Measurements from ENCODE around the gene PIEZO2. TPM values are rescaled to one million over a fixed set of nuclear protein-coding genes. Genes with fewer than 3 reads are reported as not detected.

Gene PIEZO2
- total RNA-seq, 4 donors from 2014 or later = 0.18 to 3.0 (median 0.21) TPM

DNA sequence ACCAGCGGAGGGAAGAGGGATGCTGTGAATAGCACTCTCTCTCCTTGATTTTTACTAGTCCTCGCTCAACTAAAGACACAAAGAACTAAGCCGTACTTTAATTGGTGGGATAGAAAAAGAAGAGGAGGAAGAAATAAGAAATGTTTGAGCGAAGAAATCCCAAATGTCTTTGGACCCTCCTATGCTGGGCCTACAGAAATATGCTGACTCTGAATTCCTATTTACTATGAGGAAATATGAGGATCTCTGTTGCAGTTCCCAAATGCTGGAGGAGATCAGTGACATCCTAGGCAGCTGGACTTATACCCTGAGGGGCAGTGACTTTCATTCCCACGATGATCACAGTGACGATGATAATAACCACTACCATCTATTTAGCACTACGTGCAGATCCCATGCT, 16.6 kb upstream of the PIEZO2 start:
- DNase-seq (no peak), ATAC-seq (no peak)
- no peak overlapping the region for H3K27ac ChIP-seq
- no peaks in the 10 kb centered on the region for H3K27me3 ChIP-seq
- in situ Hi-C loops (cut with MboI; ENCODE audit: low sequenced_read_pairs in 4 of 4) (loop anchor here in 3 of 4 donors (25.0 kb wide), 1 partner anchor 604 kb away; no protein-coding TSS in a partner anchor), intact Hi-C loops (cut with DNase I; ENCODE audit: low total_unique reads) (no loop called here)
- no peaks in the 10 kb centered on the region for H3K36me3 ChIP-seq
- TF ChIP-seq, protein P1, sequence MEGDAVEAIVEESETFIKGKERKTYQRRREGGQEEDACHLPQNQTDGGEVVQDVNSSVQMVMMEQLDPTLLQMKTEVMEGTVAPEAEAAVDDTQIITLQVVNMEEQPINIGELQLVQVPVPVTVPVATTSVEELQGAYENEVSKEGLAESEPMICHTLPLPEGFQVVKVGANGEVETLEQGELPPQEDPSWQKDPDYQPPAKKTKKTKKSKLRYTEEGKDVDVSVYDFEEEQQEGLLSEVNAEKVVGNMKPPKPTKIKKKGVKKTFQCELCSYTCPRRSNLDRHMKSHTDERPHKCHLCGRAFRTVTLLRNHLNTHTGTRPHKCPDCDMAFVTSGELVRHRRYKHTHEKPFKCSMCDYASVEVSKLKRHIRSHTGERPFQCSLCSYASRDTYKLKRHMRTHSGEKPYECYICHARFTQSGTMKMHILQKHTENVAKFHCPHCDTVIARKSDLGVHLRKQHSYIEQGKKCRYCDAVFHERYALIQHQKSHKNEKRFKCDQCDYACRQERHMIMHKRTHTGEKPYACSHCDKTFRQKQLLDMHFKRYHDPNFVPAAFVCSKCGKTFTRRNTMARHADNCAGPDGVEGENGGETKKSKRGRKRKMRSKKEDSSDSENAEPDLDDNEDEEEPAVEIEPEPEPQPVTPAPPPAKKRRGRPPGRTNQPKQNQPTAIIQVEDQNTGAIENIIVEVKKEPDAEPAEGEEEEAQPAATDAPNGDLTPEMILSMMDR (IDR thresholded peaks at IDR 0.05 in 4 of 5, conservative IDR thresholded peaks at IDR 0.05 in 1 of 5) = no peak
- TF ChIP-seq POLR2A (IDR thresholded peaks at IDR 0.05) = no peak
- H3K4me3 ChIP-seq = no peak overlapping the region
- no peaks in the 10 kb centered on the region for H3K9me3 ChIP-seq
- H3K4me1 ChIP-seq = no peaks in the 10 kb centered on the region

DNA sequence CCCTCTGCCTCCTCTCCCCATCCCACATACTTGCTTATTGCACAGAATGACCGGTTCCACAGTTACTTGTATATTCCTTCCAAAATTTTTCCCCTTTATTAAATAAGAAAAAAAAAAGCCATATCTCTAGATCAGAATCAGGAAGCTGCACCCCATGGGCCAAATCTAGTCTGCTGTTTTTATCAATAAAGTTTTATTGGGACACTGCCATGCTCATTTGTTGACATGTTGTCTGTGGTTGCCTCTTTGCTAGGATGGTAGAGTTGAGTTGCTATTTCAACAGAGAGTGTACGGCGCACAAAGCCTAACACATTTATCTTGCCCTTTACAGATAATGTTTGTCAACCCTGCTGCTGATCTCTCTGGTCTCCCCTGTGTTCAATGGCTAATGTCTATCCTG, 15.8 kb upstream of the PIEZO2 start:
- TF ChIP-seq POLR2A (IDR thresholded peaks at IDR 0.05) = no peak
- TF ChIP-seq, protein P1 (IDR thresholded peaks at IDR 0.05 in 4 of 5, conservative IDR thresholded peaks at IDR 0.05 in 1 of 5) = no peak
- intact Hi-C loops (cut with DNase I; ENCODE audit: low total_unique reads) = no loop called here
- H3K4me3 ChIP-seq = no peak overlapping the region
- H3K27me3 ChIP-seq = no peaks in the 10 kb centered on the region
- no peaks in the 10 kb centered on the region for H3K4me1 ChIP-seq
- H3K27ac ChIP-seq = no peak overlapping the region
- no peak for ATAC-seq
- DNase-seq = no peak
- no peaks in the 10 kb centered on the region for H3K36me3 ChIP-seq
- H3K9me3 ChIP-seq = no peaks in the 10 kb centered on the region
- in situ Hi-C loops (cut with MboI; ENCODE audit: low sequenced_read_pairs in 4 of 4) = loop anchor here in 3 of 4 donors (25.0 kb wide), 1 partner anchor 603 kb away; no protein-coding TSS in a partner anchor

DNA sequence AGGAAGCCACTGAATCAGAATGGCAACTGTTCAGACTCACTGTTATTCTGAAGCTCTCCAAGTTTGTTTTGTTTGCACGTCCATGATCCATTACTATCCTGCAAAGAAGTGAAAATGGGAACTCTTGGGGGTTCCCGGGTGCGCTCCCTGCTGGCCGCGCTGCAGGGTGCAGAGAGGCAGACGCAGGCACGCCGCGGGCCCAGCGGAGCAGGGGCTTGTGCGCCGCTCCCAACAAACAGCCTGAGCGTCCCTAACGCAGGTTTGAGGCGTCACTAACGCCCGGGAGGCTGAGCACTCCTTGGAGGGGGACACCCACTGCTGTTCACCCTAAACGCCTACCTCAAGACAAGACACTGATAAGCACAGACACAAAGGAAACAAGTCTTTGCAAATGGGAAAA, 14.3 kb upstream of the PIEZO2 start:
- TF ChIP-seq, protein P1 (IDR thresholded peaks at IDR 0.05 in 4 of 5, conservative IDR thresholded peaks at IDR 0.05 in 1 of 5) = peak in 3 of 5 experiments; percentile 7 to 48 (median 15)
- no peak for TF ChIP-seq POLR2A (IDR thresholded peaks at IDR 0.05)
- DNase-seq = no peak
- in situ Hi-C loops (cut with MboI; ENCODE audit: low sequenced_read_pairs in 4 of 4) = loop anchor here in 3 of 4 donors (25.0 kb wide), 1 partner anchor 601 kb away; no protein-coding TSS in a partner anchor
- H3K27ac ChIP-seq = no peak overlapping the region
- no peaks in the 10 kb centered on the region for H3K4me1 ChIP-seq
- H3K36me3 ChIP-seq = no peaks in the 10 kb centered on the region
- H3K4me3 ChIP-seq = no peak overlapping the region
- ATAC-seq = no peak
- H3K9me3 ChIP-seq = no peaks in the 10 kb centered on the region
- no peaks in the 10 kb centered on the region for H3K27me3 ChIP-seq
- intact Hi-C loops (cut with DNase I; ENCODE audit: low total_unique reads) = no loop called here

DNA sequence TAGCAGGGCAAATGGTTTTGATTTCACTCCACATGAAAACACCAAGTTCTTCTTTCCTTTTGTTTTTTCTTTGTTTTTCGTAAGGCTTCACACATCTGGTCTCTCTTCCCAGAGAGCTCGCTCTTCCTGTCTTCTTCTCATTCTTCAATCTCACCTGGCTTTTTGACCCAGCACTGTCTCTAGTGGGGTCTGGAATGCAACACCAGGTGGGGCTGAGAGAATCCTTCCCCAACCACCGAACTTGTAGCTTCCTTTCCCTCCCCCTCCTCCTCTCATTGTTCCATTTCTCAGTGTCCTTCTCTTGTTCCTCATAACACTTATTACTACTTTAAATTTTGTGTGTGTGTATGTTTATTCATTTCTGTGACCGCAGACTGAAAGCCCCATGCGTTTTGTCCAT, 13.5 kb upstream of the PIEZO2 start:
- Histone ChIP-seq H3K27me3 (no peaks in the 10 kb centered on the region), H3K36me3 (no peaks in the 10 kb centered on the region), H3K4me1 (no peaks in the 10 kb centered on the region), H3K4me3 (no peak overlapping the region), H3K9me3 (no peaks in the 10 kb centered on the region), H3K27ac (no peak overlapping the region)
- intact Hi-C loops (cut with DNase I; ENCODE audit: low total_unique reads) = no loop called here
- in situ Hi-C loops (cut with MboI; ENCODE audit: low sequenced_read_pairs in 4 of 4) = loop anchor here in 3 of 4 donors (25.0 kb wide), 1 partner anchor 601 kb away; no protein-coding TSS in a partner anchor
- TF ChIP-seq, protein P1 (IDR thresholded peaks at IDR 0.05 in 4 of 5, conservative IDR thresholded peaks at IDR 0.05 in 1 of 5) = no peak
- no peak for TF ChIP-seq POLR2A (IDR thresholded peaks at IDR 0.05)
- ATAC-seq (no peak), DNase-seq (no peak)

DNA sequence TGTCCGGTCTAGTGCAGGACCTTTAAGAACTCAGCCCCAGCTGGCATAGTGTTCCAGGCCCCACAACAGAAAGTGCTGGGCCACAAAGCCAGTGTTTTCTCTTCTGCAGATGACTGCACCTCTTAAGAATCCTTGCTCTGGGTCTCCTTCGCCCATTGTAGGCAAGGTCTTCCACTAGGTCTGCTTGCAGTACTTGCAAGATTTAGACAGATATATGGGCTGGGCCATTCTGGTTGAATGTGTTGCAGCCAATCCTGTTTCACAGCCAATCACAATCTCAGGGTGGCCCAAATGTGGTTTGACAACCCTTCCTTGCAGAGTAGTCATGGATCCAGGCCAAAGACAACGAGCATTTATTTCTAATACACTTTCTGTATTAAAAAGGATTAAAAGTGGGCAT, 13.1 kb upstream of the PIEZO2 start:
- Histone ChIP-seq H3K36me3 (no peaks in the 10 kb centered on the region), H3K9me3 (no peaks in the 10 kb centered on the region), H3K4me1 (no peaks in the 10 kb centered on the region), H3K27ac (no peak overlapping the region), H3K4me3 (no peak overlapping the region), H3K27me3 (no peaks in the 10 kb centered on the region)
- ATAC-seq = no peak
- intact Hi-C loops (cut with DNase I; ENCODE audit: low total_unique reads) (no loop called here), in situ Hi-C loops (cut with MboI; ENCODE audit: low sequenced_read_pairs in 4 of 4) (loop anchor here in 3 of 4 donors (25.0 kb wide), 1 partner anchor 600 kb away; no protein-coding TSS in a partner anchor)
- DNase-seq = no peak
- TF ChIP-seq, protein P1 (IDR thresholded peaks at IDR 0.05 in 4 of 5, conservative IDR thresholded peaks at IDR 0.05 in 1 of 5) = no peak
- no peak for TF ChIP-seq POLR2A (IDR thresholded peaks at IDR 0.05)
